GM23338 (cell line): Measurements from ENCODE around the gene TNFRSF8. TPM values are rescaled to one million over a fixed set of nuclear protein-coding genes. Genes with fewer than 3 reads are reported as not detected.

ENCODE experiments used
- ATAC-seq: fragments of 200-7000 bp; cut with Tn5 transposase; 3 replicates; pipeline ENCODE4 v1.9.1; 2020
- DNase-seq: peaks from one replicate; pipeline ENCODE4 v3.0.0-alpha.2; 2015; ENCODE audit warnings: low spot score
- H2AFZ ChIP-seq: fragments of 200-600 bp; sonication (generic); 2 replicates; pipeline ENCODE4 v1.8.0; 2016; ENCODE audit warnings: antibody characterized with exemption, mild to moderate bottlenecking, moderate library complexity
- H3F3A ChIP-seq: fragments of 200-600 bp; sonication (generic); replicated peaks from 2 replicates; pipeline ENCODE4 v1.8.0; 2017; ENCODE audit warnings: antibody characterized with exemption, mixed run types, low read depth
- H3K27ac ChIP-seq: fragments of 200-600 bp; sonication (generic); 2 replicates; pipeline ENCODE4 v1.6.1; 2016; ENCODE audit warnings: low read depth
- H3K27me3 ChIP-seq: fragments of 200-600 bp; sonication (generic); 2 replicates; pipeline ENCODE4 v1.8.0; 2016; ENCODE audit warnings: mild to moderate bottlenecking, mixed run types, moderate library complexity; ENCODE audit not compliant: insufficient read depth
- H3K36me3 ChIP-seq: fragments of 200-600 bp; sonication (generic); 2 replicates; pipeline ENCODE4 v1.8.0; 2016; ENCODE audit warnings: mild to moderate bottlenecking; ENCODE audit not compliant: insufficient read depth
- H3K4me1 ChIP-seq: fragments of 200-600 bp; sonication (generic); 2 replicates; pipeline ENCODE4 v1.8.0; 2016; ENCODE audit warnings: mild to moderate bottlenecking, moderate library complexity; ENCODE audit not compliant: insufficient read depth
- H3K4me2 ChIP-seq: fragments of 200-600 bp; sonication (generic); 2 replicates; pipeline ENCODE4 v1.7.1; 2017; ENCODE audit warnings: mixed run types
- H3K4me3 ChIP-seq: fragments of 200-600 bp; sonication (generic); 2 replicates; pipeline ENCODE4 v1.6.1; 2016; ENCODE audit warnings: mixed run types
- H3K79me2 ChIP-seq: fragments of 200-600 bp; sonication (generic); replicated peaks from 2 replicates; pipeline ENCODE4 v1.8.0; 2017; ENCODE audit warnings: mild to moderate bottlenecking; ENCODE audit not compliant: insufficient read depth
- H3K9me2 ChIP-seq: fragments of 200-600 bp; sonication (generic); 2 replicates; pipeline ENCODE4 v1.8.0; 2017; ENCODE audit not compliant: insufficient read depth
- H4K20me1 ChIP-seq: fragments of 200-600 bp; sonication (generic); replicated peaks from 2 replicates; pipeline ENCODE4 v1.8.0; 2017; ENCODE audit warnings: mild to moderate bottlenecking; ENCODE audit not compliant: insufficient read depth
- H3K27ac Mint-ChIP-seq: 2 replicates; pipeline ENCODE4 v1.8.0; 2020; ENCODE audit warnings: inconsistent platforms, mild to moderate bottlenecking, moderate library complexity, mixed read lengths
- H3K27me3 Mint-ChIP-seq: 3 replicates; pipeline ENCODE4 v1.8.0; 2022; ENCODE audit warnings: low read depth, mild to moderate bottlenecking, moderate library complexity, mixed read lengths, inconsistent platforms; ENCODE audit not compliant: insufficient read depth, poor library complexity
- H3K36me3 Mint-ChIP-seq: 3 replicates; pipeline ENCODE4 v1.8.0; 2021; ENCODE audit warnings: low read depth, mild to moderate bottlenecking, inconsistent platforms, moderate library complexity, mixed read lengths
- H3K4me1 Mint-ChIP-seq: 3 replicates; pipeline ENCODE4 v1.8.0; 2020; ENCODE audit warnings: mild to moderate bottlenecking, inconsistent platforms, mixed read lengths
- H3K4me3 Mint-ChIP-seq: 3 replicates; pipeline ENCODE4 v1.8.0; 2021; ENCODE audit warnings: moderate library complexity, mild to moderate bottlenecking, inconsistent platforms, mixed read lengths
- H3K9me3 Mint-ChIP-seq: 3 replicates; pipeline ENCODE4 v1.8.0; 2020; ENCODE audit warnings: moderate library complexity, mild to moderate bottlenecking, inconsistent platforms, mixed read lengths
- CREB1 ChIP-seq: fragments of 250-450 bp; sonication (Bioruptor Pico); IDR thresholded peaks from 2 replicates; pipeline ENCODE4 v1.5.0; 2020; ENCODE audit warnings: low read depth, mild to moderate bottlenecking, moderate library complexity
- CTCF ChIP-seq, 2 experiments: fragments of 200-600 bp in 1 of 2; sonication (generic) in 1 of 2; conservative IDR thresholded peaks; 2 replicates each; pipeline versions ENCODE4 v1.5.1 to v1.6.1; 2016 to 2017; ENCODE audit warnings: antibody characterized with exemption in 2 of 2, low read depth in 2 of 2, mild to moderate bottlenecking in 2 of 2, moderate library complexity in 1 of 2
- EZH2 ChIP-seq: fragments of 200-600 bp; sonication (generic); IDR thresholded peaks from one replicate; pipeline ENCODE4 v1.8.0; 2017; ENCODE audit warnings: antibody characterized with exemption, mild to moderate bottlenecking, low read depth; ENCODE audit not compliant: unreplicated experiment
- EZH2phosphoT487 ChIP-seq: fragments of 200-600 bp; sonication (generic); IDR thresholded peaks from one replicate; pipeline ENCODE4 v1.8.1; 2018; ENCODE audit warnings: antibody characterized with exemption; ENCODE audit not compliant: unreplicated experiment
- JUNB ChIP-seq: IDR thresholded peaks from one replicate; pipeline ENCODE4 v1.6.1; 2016; ENCODE audit warnings: antibody characterized with exemption; ENCODE audit not compliant: unreplicated experiment
- NANOG ChIP-seq: IDR thresholded peaks from 2 replicates; pipeline ENCODE4 v1.6.1; 2016; ENCODE audit warnings: antibody characterized with exemption, borderline replicate concordance
- POLR2AphosphoS5 ChIP-seq: IDR thresholded peaks from 2 replicates; pipeline ENCODE4 v1.6.1; 2016; ENCODE audit warnings: antibody characterized with exemption, low read depth
- STAT1 ChIP-seq: IDR thresholded peaks from one replicate; pipeline ENCODE4 v1.6.1; 2016; ENCODE audit warnings: antibody characterized with exemption; ENCODE audit not compliant: unreplicated experiment
- ZNF114 ChIP-seq: fragments of 250-450 bp; sonication (Bioruptor Pico); IDR thresholded peaks from 2 replicates; pipeline ENCODE4 v1.5.0; 2020; ENCODE audit warnings: mild to moderate bottlenecking, moderate library complexity
- ZNF331 ChIP-seq: fragments of 250-450 bp; sonication (Bioruptor Pico); IDR thresholded peaks from 2 replicates; pipeline ENCODE4 v1.5.0; 2020; ENCODE audit warnings: low read depth, mild to moderate bottlenecking, moderate library complexity
- polyA plus RNA-seq: library from polyadenylated mRNA; unstranded; fragments of >200 nt; fragmentation: Nextera tagmentation; extraction: Ambion mirVana; gene quantifications from 2 replicates; pipeline ENCODE4 v1.2.1, GENCODE V29; 2016
- total RNA-seq: library from RNA; depleted of rRNA; stranded (reverse); fragments of >200 nt; shearing (Covaris generic); gene quantifications from 2 replicates; pipeline ENCODE4 v1.2.3, GENCODE V29; 2014
- TF ChIP-seq, protein P1 (sequence below): IDR thresholded peaks from 2 replicates; pipeline ENCODE4 v1.6.1; 2016; ENCODE audit warnings: antibody characterized with exemption
- TF ChIP-seq, protein P2 (sequence below): IDR thresholded peaks from one replicate; pipeline ENCODE4 v1.6.1; 2018; ENCODE audit warnings: antibody characterized with exemption; ENCODE audit not compliant: unreplicated experiment
- TF ChIP-seq, protein P3 (sequence below): fragments of 250-450 bp; sonication (Bioruptor Pico); IDR thresholded peaks from 2 replicates; pipeline ENCODE4 v1.5.0; 2020; ENCODE audit warnings: mild to moderate bottlenecking, moderate library complexity

TNFRSF8 gene
- total and polyA plus RNA-seq, 2 experiments from 2014 or later, result 11.7 to 28.2 TPM

GRCh38 chr1:12099610-12100009, 36.5 kb downstream of the TNFRSF8 start:
- DNase-seq (no peak), ATAC-seq (no peak)
- no peak overlapping the region for H3K4me3 Mint-ChIP-seq
- Histone ChIP-seq H3K4me3 (no peak overlapping the region), H3K9me2 (no peaks in the 10 kb centered on the region), H3K27me3 (no peaks in the 10 kb centered on the region), H3K4me1 (no peaks in the 10 kb centered on the region), H3K36me3 (no peaks in the 10 kb centered on the region; the same call in 1 of the 2 replicates), H4K20me1 (no peaks in the 10 kb centered on the region; the same call in none of the 2 replicates), H3F3A (no peaks in the 10 kb centered on the region), H3K27ac (no peak overlapping the region), H3K4me2 (no peak overlapping the region), H3K79me2 (no peaks in the 10 kb centered on the region), H2AFZ (no peak overlapping the region)
- H3K27me3 Mint-ChIP-seq, result no peaks in the 10 kb centered on the region
- no peaks in the 10 kb centered on the region for H3K4me1 Mint-ChIP-seq
- TF ChIP-seq JUNB (no peak), ZNF331 (CRISPR knock-in tag) (no peak), EZH2 (no peak), NANOG (no peak), POLR2AphosphoS5 (no peak), STAT1 (no peak), CREB1 (CRISPR knock-in tag) (no peak), CTCF (conservative IDR thresholded peaks at IDR 0.05; ENCODE audit: low read depth in 2 of 2) (no peak), ZNF114 (CRISPR knock-in tag) (no peak), EZH2phosphoT487 (no peak)
- TF ChIP-seq, protein P1, sequence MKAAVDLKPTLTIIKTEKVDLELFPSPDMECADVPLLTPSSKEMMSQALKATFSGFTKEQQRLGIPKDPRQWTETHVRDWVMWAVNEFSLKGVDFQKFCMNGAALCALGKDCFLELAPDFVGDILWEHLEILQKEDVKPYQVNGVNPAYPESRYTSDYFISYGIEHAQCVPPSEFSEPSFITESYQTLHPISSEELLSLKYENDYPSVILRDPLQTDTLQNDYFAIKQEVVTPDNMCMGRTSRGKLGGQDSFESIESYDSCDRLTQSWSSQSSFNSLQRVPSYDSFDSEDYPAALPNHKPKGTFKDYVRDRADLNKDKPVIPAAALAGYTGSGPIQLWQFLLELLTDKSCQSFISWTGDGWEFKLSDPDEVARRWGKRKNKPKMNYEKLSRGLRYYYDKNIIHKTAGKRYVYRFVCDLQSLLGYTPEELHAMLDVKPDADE, result no peak
- TF ChIP-seq, protein P2, sequence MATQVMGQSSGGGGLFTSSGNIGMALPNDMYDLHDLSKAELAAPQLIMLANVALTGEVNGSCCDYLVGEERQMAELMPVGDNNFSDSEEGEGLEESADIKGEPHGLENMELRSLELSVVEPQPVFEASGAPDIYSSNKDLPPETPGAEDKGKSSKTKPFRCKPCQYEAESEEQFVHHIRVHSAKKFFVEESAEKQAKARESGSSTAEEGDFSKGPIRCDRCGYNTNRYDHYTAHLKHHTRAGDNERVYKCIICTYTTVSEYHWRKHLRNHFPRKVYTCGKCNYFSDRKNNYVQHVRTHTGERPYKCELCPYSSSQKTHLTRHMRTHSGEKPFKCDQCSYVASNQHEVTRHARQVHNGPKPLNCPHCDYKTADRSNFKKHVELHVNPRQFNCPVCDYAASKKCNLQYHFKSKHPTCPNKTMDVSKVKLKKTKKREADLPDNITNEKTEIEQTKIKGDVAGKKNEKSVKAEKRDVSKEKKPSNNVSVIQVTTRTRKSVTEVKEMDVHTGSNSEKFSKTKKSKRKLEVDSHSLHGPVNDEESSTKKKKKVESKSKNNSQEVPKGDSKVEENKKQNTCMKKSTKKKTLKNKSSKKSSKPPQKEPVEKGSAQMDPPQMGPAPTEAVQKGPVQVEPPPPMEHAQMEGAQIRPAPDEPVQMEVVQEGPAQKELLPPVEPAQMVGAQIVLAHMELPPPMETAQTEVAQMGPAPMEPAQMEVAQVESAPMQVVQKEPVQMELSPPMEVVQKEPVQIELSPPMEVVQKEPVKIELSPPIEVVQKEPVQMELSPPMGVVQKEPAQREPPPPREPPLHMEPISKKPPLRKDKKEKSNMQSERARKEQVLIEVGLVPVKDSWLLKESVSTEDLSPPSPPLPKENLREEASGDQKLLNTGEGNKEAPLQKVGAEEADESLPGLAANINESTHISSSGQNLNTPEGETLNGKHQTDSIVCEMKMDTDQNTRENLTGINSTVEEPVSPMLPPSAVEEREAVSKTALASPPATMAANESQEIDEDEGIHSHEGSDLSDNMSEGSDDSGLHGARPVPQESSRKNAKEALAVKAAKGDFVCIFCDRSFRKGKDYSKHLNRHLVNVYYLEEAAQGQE, result no peak
- TF ChIP-seq, protein P3, sequence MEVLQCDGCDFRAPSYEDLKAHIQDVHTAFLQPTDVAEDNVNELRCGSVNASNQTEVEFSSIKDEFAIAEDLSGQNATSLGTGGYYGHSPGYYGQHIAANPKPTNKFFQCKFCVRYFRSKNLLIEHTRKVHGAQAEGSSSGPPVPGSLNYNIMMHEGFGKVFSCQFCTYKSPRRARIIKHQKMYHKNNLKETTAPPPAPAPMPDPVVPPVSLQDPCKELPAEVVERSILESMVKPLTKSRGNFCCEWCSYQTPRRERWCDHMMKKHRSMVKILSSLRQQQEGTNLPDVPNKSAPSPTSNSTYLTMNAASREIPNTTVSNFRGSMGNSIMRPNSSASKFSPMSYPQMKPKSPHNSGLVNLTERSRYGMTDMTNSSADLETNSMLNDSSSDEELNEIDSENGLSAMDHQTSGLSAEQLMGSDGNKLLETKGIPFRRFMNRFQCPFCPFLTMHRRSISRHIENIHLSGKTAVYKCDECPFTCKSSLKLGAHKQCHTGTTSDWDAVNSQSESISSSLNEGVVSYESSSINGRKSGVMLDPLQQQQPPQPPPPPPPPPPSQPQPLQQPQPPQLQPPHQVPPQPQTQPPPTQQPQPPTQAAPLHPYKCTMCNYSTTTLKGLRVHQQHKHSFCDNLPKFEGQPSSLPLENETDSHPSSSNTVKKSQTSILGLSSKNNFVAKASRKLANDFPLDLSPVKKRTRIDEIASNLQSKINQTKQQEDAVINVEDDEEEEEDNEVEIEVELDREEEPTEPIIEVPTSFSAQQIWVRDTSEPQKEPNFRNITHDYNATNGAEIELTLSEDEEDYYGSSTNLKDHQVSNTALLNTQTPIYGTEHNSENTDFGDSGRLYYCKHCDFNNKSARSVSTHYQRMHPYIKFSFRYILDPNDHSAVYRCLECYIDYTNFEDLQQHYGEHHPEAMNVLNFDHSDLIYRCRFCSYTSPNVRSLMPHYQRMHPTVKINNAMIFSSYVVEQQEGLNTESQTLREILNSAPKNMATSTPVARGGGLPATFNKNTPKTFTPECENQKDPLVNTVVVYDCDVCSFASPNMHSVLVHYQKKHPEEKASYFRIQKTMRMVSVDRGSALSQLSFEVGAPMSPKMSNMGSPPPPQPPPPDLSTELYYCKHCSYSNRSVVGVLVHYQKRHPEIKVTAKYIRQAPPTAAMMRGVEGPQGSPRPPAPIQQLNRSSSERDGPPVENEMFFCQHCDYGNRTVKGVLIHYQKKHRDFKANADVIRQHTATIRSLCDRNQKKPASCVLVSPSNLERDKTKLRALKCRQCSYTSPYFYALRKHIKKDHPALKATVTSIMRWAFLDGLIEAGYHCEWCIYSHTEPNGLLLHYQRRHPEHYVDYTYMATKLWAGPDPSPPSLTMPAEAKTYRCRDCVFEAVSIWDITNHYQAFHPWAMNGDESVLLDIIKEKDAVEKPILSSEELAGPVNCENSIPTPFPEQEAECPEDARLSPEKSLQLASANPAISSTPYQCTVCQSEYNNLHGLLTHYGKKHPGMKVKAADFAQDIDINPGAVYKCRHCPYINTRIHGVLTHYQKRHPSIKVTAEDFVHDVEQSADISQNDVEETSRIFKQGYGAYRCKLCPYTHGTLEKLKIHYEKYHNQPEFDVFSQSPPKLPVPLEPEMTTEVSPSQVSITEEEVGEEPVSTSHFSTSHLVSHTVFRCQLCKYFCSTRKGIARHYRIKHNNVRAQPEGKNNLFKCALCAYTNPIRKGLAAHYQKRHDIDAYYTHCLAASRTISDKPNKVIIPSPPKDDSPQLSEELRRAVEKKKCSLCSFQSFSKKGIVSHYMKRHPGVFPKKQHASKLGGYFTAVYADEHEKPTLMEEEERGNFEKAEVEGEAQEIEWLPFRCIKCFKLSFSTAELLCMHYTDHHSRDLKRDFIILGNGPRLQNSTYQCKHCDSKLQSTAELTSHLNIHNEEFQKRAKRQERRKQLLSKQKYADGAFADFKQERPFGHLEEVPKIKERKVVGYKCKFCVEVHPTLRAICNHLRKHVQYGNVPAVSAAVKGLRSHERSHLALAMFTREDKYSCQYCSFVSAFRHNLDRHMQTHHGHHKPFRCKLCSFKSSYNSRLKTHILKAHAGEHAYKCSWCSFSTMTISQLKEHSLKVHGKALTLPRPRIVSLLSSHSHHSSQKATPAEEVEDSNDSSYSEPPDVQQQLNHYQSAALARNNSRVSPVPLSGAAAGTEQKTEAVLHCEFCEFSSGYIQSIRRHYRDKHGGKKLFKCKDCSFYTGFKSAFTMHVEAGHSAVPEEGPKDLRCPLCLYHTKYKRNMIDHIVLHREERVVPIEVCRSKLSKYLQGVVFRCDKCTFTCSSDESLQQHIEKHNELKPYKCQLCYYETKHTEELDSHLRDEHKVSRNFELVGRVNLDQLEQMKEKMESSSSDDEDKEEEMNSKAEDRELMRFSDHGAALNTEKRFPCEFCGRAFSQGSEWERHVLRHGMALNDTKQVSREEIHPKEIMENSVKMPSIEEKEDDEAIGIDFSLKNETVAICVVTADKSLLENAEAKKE (CRISPR knock-in tag), result no peak
- H3K36me3 Mint-ChIP-seq, result peaks cover 5% of the 10 kb centered on the region; the same call in 1 of the 3 replicates
- no peaks in the 10 kb centered on the region for H3K9me3 Mint-ChIP-seq
- H3K27ac Mint-ChIP-seq, result no peak overlapping the region
